Ectodermal cell (in vitro differentiated cells): ENCODE measurements around the gene CNTNAP4.

Experiments
- H3K27ac ChIP-seq: 2 replicates; pipeline ENCODE4 v1.7.0; 2013; ENCODE audit warnings: mild to moderate bottlenecking, low read depth, low read length; ENCODE audit not compliant: insufficient read depth, poor library complexity, severe bottlenecking
- H3K27me3 ChIP-seq: 2 replicates; pipeline ENCODE4 v1.7.0; 2013; ENCODE audit warnings: mild to moderate bottlenecking, low read length; ENCODE audit not compliant: insufficient read depth, control insufficient read depth, poor library complexity, severe bottlenecking
- H3K36me3 ChIP-seq: one replicate; pipeline ENCODE4 v1.7.0; 2013; ENCODE audit warnings: low read length; ENCODE audit not compliant: control insufficient read depth, insufficient read depth
- H3K4me1 ChIP-seq: one replicate; pipeline ENCODE4 v1.7.0; 2013; ENCODE audit warnings: low read length; ENCODE audit not compliant: control insufficient read depth, insufficient read depth
- H3K4me3 ChIP-seq: 2 replicates; pipeline ENCODE4 v1.7.0; 2013; ENCODE audit warnings: low read depth, low read length, control low read depth; ENCODE audit not compliant: insufficient read depth
- H3K9me3 ChIP-seq: 2 replicates; pipeline ENCODE4 v1.7.0; 2013; ENCODE audit warnings: mild to moderate bottlenecking, low read length, moderate library complexity; ENCODE audit not compliant: control insufficient read depth
- whole genome bisulfite sequencing, 2 experiments: methylation state at CpG; one replicate each; pipeline ENCODE4 v1.1.7; 2013; ENCODE audit warnings: missing lambda C conversion rate in 2 of 2; 5-methylcytosine and 5-hydroxymethylcytosine counted together

The CNTNAP4 gene

GRCh38 chr16:76387994-76388393 is 110.8 kb downstream of the CNTNAP4 start:
- no peak overlapping the region for H3K27ac ChIP-seq

GRCh38 chr16:76389126-76389525 is 111.9 kb downstream of the CNTNAP4 start:
- no peaks in the 10 kb centered on the region for H3K27me3 ChIP-seq

More at GRCh38 chr16:76387994-76388393, 110.8 kb downstream of the CNTNAP4 start:
- WGBS, 2 experiments = 80 to 88% methylated on average over 1 to 2 of the region's 2 CpGs
- H3K27me3 ChIP-seq = no peaks in the 10 kb centered on the region
- no peak overlapping the region for H3K4me3 ChIP-seq
- H3K36me3 ChIP-seq = no peaks in the 10 kb centered on the region
- no peaks in the 10 kb centered on the region for H3K4me1 ChIP-seq
- no peaks in the 10 kb centered on the region for H3K9me3 ChIP-seq

DNA sequence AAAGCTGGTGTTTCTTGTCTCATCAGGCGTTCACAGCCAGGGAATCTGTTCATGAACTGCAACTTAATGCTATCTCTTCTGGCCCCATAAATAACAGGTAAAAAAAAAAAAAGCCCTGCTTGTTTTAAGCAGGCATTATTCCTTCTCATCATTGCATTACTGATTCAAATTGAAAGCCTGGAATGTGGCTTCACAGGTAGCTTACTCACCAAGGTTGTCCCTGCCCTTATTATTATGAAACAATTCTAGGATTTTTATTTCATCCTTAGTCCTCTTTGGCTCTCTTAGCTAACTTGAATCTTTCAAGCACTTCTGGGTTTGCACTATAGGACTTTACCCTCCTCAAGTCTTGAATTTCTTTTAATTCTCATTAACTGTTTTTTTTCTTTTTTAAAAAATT is 113.3 kb downstream of the CNTNAP4 start:
- no peaks in the 10 kb centered on the region for H3K4me1 ChIP-seq
- no peaks in the 10 kb centered on the region for H3K9me3 ChIP-seq
- no peaks in the 10 kb centered on the region for H3K36me3 ChIP-seq
- WGBS, 2 experiments = 81 to 84% methylated on average over 1 of the region's 1 CpG
- H3K27me3 ChIP-seq = no peaks in the 10 kb centered on the region
- no peak overlapping the region for H3K4me3 ChIP-seq
- H3K27ac ChIP-seq = no peak overlapping the region

More at GRCh38 chr16:76389126-76389525, 111.9 kb downstream of the CNTNAP4 start:
- Histone ChIP-seq H3K36me3 (no peaks in the 10 kb centered on the region), H3K4me3 (no peak overlapping the region), H3K9me3 (no peaks in the 10 kb centered on the region), H3K4me1 (no peaks in the 10 kb centered on the region), H3K27ac (no peak overlapping the region)
- WGBS, 2 experiments = 92 to 96% methylated on average over 6 of the region's 6 CpGs

DNA sequence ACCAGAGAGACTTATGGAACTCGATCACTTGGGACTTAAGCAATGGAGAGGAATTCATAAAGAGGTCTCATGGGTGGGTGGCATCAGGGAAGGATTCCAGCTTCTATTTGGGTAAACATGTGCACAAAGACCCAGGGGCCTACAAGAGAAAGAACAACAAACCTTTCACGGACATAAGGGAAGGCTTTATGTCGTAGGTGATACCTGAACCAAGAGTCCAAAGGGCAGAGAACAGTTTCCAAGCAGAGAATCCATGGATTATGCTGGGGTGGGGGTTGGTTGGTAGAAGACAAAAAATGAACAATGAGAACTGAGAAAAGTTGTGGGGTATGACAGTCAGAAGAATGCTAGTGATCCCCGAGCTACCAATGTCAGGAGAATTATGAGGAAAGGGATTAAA is 119.8 kb downstream of the CNTNAP4 start:
- H3K4me3 ChIP-seq = no peak overlapping the region
- no peaks in the 10 kb centered on the region for H3K4me1 ChIP-seq
- no peaks in the 10 kb centered on the region for H3K9me3 ChIP-seq
- 70 to 73% methylated on average over 4 of the region's 4 CpGs for WGBS, 2 experiments
- H3K27me3 ChIP-seq = no peaks in the 10 kb centered on the region
- no peaks in the 10 kb centered on the region for H3K36me3 ChIP-seq
- no peak overlapping the region for H3K27ac ChIP-seq

GRCh38 chr16:76409706-76410105 is 132.5 kb downstream of the CNTNAP4 start:
- no peaks in the 10 kb centered on the region for H3K36me3 ChIP-seq
- H3K27me3 ChIP-seq = no peaks in the 10 kb centered on the region
- no peak overlapping the region for H3K27ac ChIP-seq
- H3K4me3 ChIP-seq = no peak overlapping the region
- 100% methylated on average over 1 of the region's 1 CpG; no CpG with 5 or more reads in 1 of the 2 experiments for WGBS, 2 experiments
- H3K4me1 ChIP-seq = no peaks in the 10 kb centered on the region
- no peaks in the 10 kb centered on the region for H3K9me3 ChIP-seq

DNA sequence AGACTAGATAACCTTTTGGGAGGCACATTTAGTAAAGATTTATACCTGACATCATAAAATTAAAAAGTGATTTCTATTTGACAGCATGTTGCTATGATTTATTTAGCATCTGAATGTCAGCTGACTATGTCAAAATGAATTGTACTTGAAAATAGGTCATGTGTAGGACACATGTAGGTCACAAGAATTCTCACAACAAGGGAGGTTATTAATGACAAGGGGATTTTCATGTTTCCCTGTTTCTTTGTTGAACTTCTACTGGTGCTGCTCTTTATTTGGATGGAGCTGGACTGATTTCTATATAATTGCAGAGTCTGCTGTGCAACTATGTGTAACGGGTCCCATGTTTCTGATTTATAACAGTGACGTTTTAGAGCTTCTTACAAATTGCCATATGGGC is 144.4 kb downstream of the CNTNAP4 start:
- WGBS, 2 experiments = 85 to 90% methylated on average over 2 of the region's 2 CpGs
- no peaks in the 10 kb centered on the region for H3K4me1 ChIP-seq
- H3K27ac ChIP-seq = peak overlapping the region; percentile 8
- H3K4me3 ChIP-seq = no peak overlapping the region
- no peaks in the 10 kb centered on the region for H3K9me3 ChIP-seq
- H3K27me3 ChIP-seq = no peaks in the 10 kb centered on the region
- H3K36me3 ChIP-seq = no peaks in the 10 kb centered on the region

DNA sequence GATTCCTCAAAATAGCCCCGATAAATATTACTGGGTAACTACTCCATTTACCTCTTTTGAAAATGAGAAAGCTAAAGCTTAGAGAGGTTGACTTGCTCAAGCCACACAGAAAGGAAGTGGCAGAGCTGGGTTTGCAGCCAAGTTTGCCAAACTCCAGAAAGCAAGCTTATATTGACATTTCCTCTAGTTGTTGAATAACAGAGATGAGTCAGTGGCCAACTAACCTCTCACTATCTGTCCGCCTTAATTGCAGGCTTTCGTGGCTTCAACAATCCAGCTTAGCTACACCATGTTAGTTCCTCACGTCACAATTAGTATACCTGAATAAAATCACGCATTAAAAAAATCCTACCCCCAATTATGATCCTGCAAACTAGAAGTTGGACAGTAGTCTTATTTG is 151.7 kb downstream of the CNTNAP4 start:
- Histone ChIP-seq H3K9me3 (no peaks in the 10 kb centered on the region), H3K4me1 (no peaks in the 10 kb centered on the region), H3K4me3 (no peak overlapping the region), H3K36me3 (no peaks in the 10 kb centered on the region), H3K27me3 (no peaks in the 10 kb centered on the region), H3K27ac (no peak overlapping the region)
- 94 to 95% methylated on average over 5 of the region's 5 CpGs for WGBS, 2 experiments

DNA sequence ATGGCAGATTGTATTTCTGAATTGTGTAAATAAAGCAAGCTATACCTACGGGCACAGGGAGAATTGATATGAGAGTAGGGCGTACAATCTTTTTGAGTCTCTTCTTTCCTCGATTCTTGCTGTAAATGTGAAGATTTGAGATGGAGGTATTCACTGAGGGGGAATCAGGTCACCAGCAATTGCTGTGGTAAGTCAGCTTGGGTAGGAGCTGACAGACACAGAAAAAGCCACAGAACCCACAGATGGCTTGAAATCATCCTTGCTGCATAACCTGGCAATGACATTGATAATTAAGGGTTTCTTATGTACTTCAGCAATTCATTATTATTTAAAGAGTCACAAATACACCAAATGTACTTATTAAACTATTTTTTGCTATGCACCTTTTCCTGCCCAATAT is 164.2 kb downstream of the CNTNAP4 start:
- H3K4me3 ChIP-seq = no peak overlapping the region
- 94% methylated on average over 3 of the region's 3 CpGs for WGBS, 2 experiments

DNA sequence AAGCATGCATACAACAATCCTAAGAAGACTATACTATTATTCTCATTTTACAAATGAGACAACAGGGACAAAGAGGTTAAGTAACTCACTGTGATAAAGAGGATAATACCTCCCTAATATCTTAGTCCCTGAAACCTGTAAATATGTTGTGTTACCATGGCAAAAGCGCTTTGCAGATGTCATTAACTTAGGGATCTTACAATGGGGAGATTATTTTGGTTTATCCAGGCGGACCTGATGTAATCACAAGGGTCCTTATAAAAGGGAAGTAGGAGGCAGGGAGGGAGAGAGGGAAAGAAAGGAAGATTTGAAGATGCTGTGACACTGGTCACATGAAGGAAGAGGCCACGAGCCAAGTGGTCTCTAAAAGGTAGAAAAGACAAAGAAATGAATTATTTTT is 164.7 kb downstream of the CNTNAP4 start:
- Histone ChIP-seq H3K4me1 (no peaks in the 10 kb centered on the region), H3K27ac (no peak overlapping the region), H3K9me3 (no peaks in the 10 kb centered on the region), H3K36me3 (no peaks in the 10 kb centered on the region), H3K4me3 (no peak overlapping the region), H3K27me3 (no peaks in the 10 kb centered on the region)
- WGBS, 2 experiments = 84 to 87% methylated on average over 3 of the region's 3 CpGs

More for the DNA sequence above, 164.2 kb downstream of the CNTNAP4 start:
- Histone ChIP-seq H3K9me3 (no peaks in the 10 kb centered on the region), H3K4me1 (no peaks in the 10 kb centered on the region), H3K36me3 (no peaks in the 10 kb centered on the region), H3K27me3 (no peaks in the 10 kb centered on the region), H3K27ac (no peak overlapping the region)

DNA sequence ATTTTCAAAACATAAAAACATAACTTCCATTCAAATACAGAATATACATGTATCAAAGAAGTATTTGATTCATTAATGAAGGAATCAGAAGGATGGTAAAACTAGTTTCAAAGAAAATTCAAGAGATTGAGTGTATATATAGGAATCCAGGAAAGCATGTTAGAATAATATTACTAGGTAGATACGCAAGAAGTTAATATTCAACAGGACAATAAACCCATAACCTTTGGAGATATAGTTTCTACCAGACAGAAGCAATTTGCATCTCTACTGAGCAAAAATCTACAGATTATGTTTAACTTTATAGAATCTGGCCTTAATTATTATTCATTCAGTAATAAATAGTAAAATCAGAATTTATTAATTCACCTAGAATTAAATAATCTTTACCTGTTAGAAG is 166.8 kb downstream of the CNTNAP4 start:
- H3K27me3 ChIP-seq = no peaks in the 10 kb centered on the region
- H3K27ac ChIP-seq = no peak overlapping the region
- no peak overlapping the region for H3K4me3 ChIP-seq
- no peaks in the 10 kb centered on the region for H3K36me3 ChIP-seq
- no peaks in the 10 kb centered on the region for H3K4me1 ChIP-seq
- WGBS, 2 experiments = 100% methylated on average over 1 of the region's 1 CpG; no CpG with 5 or more reads in 1 of the 2 experiments
- H3K9me3 ChIP-seq = no peaks in the 10 kb centered on the region

- WGBS, 2 experiments = 94% methylated on average over 2 of the region's 3 CpGs
- Histone ChIP-seq H3K36me3 (no peaks in the 10 kb centered on the region), H3K27ac (no peak overlapping the region), H3K9me3 (no peaks in the 10 kb centered on the region), H3K4me1 (no peaks in the 10 kb centered on the region), H3K4me3 (no peak overlapping the region), H3K27me3 (no peaks in the 10 kb centered on the region)
These were observed 167.6 kb downstream of the CNTNAP4 start for GRCh38 chr16:76444832-76445231.
